Kidney epithelial cell (primary cell): Measurements from ENCODE around the gene TMEM81. TPM values are rescaled to one million over a fixed set of nuclear protein-coding genes. Genes with fewer than 3 reads are reported as not detected.

ENCODE experiments used
- DNase-seq: peaks from one replicate; pipeline ENCODE4 v3.0.0-alpha.2; 2010; ENCODE audit warnings: low read depth
- H3K27me3 ChIP-seq: 2 replicates; pipeline ENCODE4 v1.6.0; 2011; ENCODE audit warnings: low read length; ENCODE audit not compliant: control insufficient read depth, insufficient read depth
- H3K36me3 ChIP-seq: 2 replicates; pipeline ENCODE4 v1.5.1; 2011; ENCODE audit warnings: low read length; ENCODE audit not compliant: control insufficient read depth, insufficient read depth
- H3K4me3 ChIP-seq: 2 replicates; pipeline ENCODE4 v1.5.1; 2011; ENCODE audit warnings: low read depth, mild to moderate bottlenecking, control low read depth, low read length
- total RNA-seq: library from RNA; depleted of rRNA; stranded (reverse); fragments of >200 nt; gene quantifications from 2 replicates; pipeline ENCODE4 v1.2.3, GENCODE V29; 2015
- TF ChIP-seq, protein P1 (sequence below): IDR thresholded peaks from 2 replicates; pipeline ENCODE4 v1.5.1; 2011; ENCODE audit warnings: mild to moderate bottlenecking, moderate library complexity, low read length, control low read depth, inconsistent platforms; ENCODE audit not compliant: insufficient read depth, poor library complexity, severe bottlenecking

Gene TMEM81
- total RNA-seq, 1 donor from 2014 or later = 3.0 TPM

DNA sequence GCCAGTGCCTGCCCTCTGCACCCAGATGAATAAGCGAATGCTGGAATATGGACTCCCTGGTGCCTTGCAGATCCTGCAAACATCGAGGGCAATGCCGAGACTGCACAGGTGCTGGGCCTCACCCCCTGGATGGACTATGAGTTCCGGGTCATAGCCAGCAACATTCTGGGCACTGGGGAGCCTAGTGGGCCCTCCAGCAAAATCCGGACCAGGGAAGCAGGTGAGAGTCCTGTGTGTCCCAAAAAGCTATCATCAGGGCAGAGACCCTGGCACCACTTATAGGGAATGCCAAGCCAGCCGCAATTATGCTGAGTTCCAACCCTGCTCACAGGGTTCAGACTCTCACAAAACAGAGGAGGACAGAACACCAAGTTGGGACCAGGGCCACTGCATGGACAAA is 17.2 kb downstream of the TMEM81 start:
- TF ChIP-seq, protein P1, sequence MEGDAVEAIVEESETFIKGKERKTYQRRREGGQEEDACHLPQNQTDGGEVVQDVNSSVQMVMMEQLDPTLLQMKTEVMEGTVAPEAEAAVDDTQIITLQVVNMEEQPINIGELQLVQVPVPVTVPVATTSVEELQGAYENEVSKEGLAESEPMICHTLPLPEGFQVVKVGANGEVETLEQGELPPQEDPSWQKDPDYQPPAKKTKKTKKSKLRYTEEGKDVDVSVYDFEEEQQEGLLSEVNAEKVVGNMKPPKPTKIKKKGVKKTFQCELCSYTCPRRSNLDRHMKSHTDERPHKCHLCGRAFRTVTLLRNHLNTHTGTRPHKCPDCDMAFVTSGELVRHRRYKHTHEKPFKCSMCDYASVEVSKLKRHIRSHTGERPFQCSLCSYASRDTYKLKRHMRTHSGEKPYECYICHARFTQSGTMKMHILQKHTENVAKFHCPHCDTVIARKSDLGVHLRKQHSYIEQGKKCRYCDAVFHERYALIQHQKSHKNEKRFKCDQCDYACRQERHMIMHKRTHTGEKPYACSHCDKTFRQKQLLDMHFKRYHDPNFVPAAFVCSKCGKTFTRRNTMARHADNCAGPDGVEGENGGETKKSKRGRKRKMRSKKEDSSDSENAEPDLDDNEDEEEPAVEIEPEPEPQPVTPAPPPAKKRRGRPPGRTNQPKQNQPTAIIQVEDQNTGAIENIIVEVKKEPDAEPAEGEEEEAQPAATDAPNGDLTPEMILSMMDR = no peak
- H3K36me3 ChIP-seq = no peaks in the 10 kb centered on the region
- no peak overlapping the region for H3K4me3 ChIP-seq
- peaks cover 8% of the 10 kb centered on the region for H3K27me3 ChIP-seq
- DNase-seq = no peak

DNA sequence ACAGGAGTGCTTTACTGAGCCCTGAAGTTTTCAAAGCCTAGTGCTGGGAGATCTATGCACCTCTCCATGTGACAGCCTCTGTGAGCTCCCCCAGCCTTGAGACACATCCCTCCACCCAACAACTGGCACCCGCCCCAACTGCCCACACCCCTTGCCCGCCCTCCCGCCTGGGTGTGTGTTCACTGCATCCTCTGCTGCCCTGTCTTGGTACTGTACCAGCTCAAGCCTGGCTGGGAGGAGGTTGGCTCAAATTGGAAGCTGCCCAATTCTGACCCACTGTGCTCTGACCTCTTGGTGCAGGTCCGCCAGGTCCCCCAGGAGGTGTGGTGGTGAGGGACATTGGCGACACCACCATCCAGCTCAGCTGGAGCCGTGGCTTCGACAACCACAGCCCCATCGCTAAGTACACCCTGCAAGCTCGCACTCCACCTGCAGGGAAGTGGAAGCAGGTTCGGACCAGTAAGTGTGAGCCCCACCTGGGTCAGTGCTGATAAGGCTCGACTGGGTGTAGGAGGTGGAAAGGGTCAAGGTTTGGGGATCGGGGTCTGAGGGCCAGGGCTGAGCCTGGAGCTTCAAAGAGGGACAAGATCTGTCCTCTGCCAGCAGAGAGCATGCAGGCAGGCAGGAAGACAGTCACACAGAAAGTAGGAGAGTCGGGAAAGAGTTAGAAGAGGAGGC is 18.0 kb downstream of the TMEM81 start:
- TF ChIP-seq, protein P1 = no peak
- Histone ChIP-seq H3K36me3 (no peaks in the 10 kb centered on the region), H3K27me3 (peaks cover 9% of the 10 kb centered on the region), H3K4me3 (no peak overlapping the region)
- no peak for DNase-seq

DNA sequence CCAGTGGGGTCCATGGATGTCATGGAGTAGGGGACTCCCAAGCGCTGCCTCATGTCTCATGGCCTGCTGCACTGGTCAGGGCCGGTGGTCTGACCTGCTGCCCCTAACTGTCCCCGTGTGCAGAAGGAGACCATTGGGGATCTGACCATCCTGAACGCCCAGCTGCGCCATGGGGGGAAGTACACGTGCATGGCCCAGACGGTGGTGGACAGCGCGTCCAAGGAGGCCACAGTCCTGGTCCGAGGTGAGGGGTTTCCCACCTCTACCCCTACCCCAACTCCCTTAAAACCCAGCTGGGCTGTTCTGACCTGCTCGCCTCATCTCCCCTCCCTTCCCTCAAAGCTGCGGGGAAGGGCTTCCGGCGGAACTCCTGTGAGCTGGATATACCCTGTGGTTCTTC is 18.6 kb downstream of the TMEM81 start:
- TF ChIP-seq, protein P1 = no peak
- Histone ChIP-seq H3K27me3 (peaks cover 9% of the 10 kb centered on the region), H3K36me3 (no peaks in the 10 kb centered on the region), H3K4me3 (no peak overlapping the region)
- no peak for DNase-seq

DNA sequence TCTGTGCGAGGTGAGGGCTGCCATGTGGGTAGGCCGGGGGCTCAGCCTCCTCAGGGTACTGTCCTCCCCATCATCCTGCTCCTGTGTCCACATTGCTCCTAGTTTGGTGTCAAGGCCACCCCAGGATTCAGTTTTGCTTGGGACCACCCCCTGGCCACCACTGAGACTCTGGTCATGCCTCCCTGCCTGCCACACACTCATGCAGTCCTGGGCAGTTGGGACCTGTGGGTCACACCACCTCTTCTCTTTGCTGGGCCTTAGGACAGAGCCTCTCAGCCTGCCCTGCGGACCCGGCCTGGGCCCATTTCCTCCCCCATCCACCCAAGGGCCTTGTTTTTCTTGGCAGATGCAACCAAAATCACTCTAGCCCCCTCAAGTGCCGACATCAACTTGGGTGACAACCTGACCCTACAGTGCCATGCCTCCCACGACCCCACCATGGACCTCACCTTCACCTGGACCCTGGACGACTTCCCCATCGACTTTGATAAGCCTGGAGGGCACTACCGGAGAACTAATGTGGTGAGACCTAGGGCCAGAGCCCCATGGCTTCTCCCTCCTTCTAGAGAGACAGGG is 19.4 kb downstream of the TMEM81 start:
- Histone ChIP-seq H3K36me3 (no peaks in the 10 kb centered on the region), H3K4me3 (no peak overlapping the region), H3K27me3 (peaks cover 8% of the 10 kb centered on the region)
- TF ChIP-seq, protein P1 = no peak
- DNase-seq = no peak

- no peaks in the 10 kb centered on the region for H3K36me3 ChIP-seq
- no peak overlapping the region for H3K4me3 ChIP-seq
- no peak for DNase-seq
- TF ChIP-seq, protein P1 = no peak
- H3K27me3 ChIP-seq = peaks cover 5% of the 10 kb centered on the region
These were observed 20.0 kb downstream of the TMEM81 start for GRCh38 chr1:205064301-205064700.

GRCh38 chr1:205062895-205063294 is 21.4 kb downstream of the TMEM81 start:
- Histone ChIP-seq H3K4me3 (no peak overlapping the region), H3K27me3 (peaks cover 8% of the 10 kb centered on the region), H3K36me3 (no peaks in the 10 kb centered on the region)
- TF ChIP-seq, protein P1 = no peak
- DNase-seq = no peak
